ENCODE data around the gene SWI5.
A peak's percentile ranks its signal among the peaks of the same experiment; 100 is the strongest.

Gene SWI5

GRCh38 chr9:128322404-128323211 lies 46.5 kb downstream of the SWI5 start, which contains the start of the genes COQ4 and TRUB2:
Gene COQ4, plus strand, starts transcription at chr9:128322839. Its CDS starts 20 bp downstream, at chr9:128322859.
Gene TRUB2, minus strand, starts transcription at chr9:128322447. Its CDS starts 39 bp downstream, at chr9:128322408.
- peak; percentile 92 for DNase-seq

- no peak for DNase-seq
Measured at GRCh38 chr9:128323212-128323730, 47.2 kb downstream of the SWI5 start.

GRCh38 chr9:128323791-128324190 lies 47.7 kb downstream of the SWI5 start:
- DNase-seq = no peak

GRCh38 chr9:128324401-128324800 lies 48.3 kb downstream of the SWI5 start:
- no peak for DNase-seq

GRCh38 chr9:128325629-128326028 lies 49.6 kb downstream of the SWI5 start:
- no peak for DNase-seq

GRCh38 chr9:128333451-128333869 lies 57.4 kb downstream of the SWI5 start:
- no peak for DNase-seq

GRCh38 chr9:128335161-128335560 lies 59.1 kb downstream of the SWI5 start:
- DNase-seq = no peak

GRCh38 chr9:128335914-128336313 lies 59.8 kb downstream of the SWI5 start:
- no peak for DNase-seq

GRCh38 chr9:128337936-128338335 lies 61.9 kb downstream of the SWI5 start:
- no peak for DNase-seq

Data from NCI-H1105 (cell line).